T follicular helper cell (primary cell): ENCODE measurements around the gene LITAFD.
"Not testable (repeated sequence)": the region's sequence is repeated elsewhere in the genome, so short reads cannot be mapped to it uniquely, and the experiment has no call there.

Experiments used
- DNase-seq: peaks from one replicate; pipeline ENCODE4 v3.0.0-alpha.2; 2020; ENCODE audit warnings: low read depth

Gene LITAFD

DNA sequence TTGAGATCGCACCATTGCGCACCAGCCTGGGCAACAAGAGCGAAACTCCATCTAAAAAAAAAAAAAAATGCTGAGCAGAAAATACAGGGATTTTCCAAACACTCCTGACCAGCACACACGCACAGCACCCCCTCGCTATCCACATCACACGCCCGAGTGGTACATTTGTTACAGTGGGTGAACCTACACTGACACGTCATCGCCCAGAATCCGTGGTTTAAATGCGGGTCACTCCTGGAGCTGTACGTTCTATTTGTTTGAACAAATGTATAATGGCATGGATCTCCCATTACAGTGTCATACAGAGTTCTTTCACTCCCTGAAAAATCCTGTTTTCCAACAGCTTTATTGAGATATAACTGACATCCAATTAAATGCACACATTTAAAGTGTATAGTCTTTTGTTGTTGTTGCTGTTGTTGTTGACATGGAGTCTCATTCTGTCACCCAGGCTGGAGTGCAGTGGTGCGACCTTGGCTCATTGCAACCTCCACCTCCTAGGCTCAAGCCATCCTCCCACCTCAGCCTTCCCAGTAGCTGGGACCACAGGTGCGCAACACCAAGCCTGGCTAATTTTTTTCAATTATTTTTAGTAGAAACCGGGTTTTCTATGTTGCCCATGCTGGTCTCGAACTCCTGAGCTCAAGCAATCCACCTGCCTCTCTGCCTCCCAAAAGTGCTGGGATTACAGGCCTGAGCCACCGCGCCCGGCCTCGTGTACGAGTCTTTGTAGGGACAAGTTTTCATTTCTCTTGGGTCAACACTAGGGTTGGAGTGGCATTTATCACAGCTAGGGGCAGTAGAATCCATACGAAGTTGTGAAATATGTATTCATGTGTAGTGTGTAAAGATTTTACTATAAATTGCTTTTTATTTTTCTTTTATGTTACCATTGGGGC lies 8.9 kb upstream of the LITAFD start:
- DNase-seq: no peak

- not testable (repeated sequence) for DNase-seq
Observed at GRCh38 chr16:8873866-8874195, 8.3 kb upstream of the LITAFD start.

- no peak for DNase-seq
Observed at GRCh38 chr16:8874388-8874787, 7.8 kb upstream of the LITAFD start.

- DNase-seq: not testable (repeated sequence)
Observed at GRCh38 chr16:8875317-8875716, 6.8 kb upstream of the LITAFD start.

DNA sequence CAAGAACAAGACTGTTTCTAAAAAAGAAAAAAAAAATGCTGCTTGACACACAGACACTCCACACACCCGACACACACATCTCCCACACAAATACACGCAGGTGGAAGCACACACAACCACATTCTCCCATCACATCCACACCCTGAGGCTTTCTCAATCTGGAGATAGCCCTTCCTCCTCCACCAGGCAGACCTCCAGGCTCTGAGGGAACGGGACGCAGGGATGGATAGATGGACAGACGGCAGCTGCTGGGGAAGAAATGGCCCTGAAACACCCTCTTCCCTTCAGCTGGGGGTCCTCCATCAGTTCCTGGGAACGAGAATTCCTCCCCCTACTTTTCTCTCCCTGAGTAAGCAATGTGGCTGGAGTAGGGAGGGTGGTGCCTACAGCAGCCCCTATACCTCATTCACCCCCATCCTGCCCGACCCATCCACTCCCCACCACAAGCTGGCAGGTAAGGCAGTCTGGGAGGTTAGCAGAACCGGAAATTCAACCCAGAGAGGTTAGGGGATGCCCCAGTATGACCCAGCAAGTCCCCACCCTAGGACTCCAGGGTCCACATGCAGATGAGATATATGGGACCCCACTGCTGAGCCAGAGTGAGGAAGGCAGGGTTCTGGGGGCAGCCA lies 4.1 kb upstream of the LITAFD start:
- no peak for DNase-seq

- DNase-seq: no peak
Observed at GRCh38 chr16:8878523-8878911, 3.6 kb upstream of the LITAFD start.

DNA sequence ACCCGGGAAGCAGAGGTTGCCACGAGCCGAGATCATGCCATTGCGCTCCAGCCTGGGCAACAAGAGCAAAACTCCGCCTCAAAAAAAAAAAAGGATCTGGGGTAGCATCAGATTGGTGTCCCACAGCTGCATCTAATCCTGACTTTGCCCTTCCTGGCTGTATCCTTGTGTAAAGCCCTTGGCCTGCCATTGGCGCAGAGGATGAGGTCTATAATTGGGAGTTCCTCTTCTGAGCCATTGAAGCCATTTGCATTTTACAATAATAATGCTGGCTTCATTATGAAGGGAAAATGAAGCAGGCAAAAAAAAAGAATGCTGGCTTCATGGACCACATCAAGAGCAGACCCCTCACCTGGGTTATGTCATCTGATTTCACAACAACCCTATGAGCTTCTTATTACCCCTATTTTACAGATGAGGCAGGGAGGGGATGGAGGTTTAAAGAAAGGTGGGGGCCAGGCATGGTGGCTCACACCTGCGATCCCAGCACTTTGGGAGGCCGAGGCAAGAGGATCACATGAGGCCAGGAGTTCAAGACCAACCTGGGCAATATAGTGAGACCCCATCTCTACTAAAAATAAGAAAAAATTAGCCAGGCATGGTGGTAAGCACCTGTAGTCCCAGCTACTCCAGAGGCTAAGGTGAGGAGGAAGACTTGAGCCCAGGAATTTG lies 1.2 kb upstream of the LITAFD start:
- DNase-seq: no peak

- DNase-seq: no peak
Observed at GRCh38 chr16:8882725-8883377, 700 bp downstream of the LITAFD start.

GRCh38 chr16:8885674-8886592 lies 3.8 kb downstream of the LITAFD start:
- DNase-seq: no peak

GRCh38 chr16:8886593-8887430 lies 4.7 kb downstream of the LITAFD start:
- DNase-seq: no peak

GRCh38 chr16:8887431-8887765 lies 5.2 kb downstream of the LITAFD start:
- DNase-seq: no peak

- DNase-seq: no peak
Observed at GRCh38 chr16:8887952-8888560, 5.9 kb downstream of the LITAFD start.

DNA sequence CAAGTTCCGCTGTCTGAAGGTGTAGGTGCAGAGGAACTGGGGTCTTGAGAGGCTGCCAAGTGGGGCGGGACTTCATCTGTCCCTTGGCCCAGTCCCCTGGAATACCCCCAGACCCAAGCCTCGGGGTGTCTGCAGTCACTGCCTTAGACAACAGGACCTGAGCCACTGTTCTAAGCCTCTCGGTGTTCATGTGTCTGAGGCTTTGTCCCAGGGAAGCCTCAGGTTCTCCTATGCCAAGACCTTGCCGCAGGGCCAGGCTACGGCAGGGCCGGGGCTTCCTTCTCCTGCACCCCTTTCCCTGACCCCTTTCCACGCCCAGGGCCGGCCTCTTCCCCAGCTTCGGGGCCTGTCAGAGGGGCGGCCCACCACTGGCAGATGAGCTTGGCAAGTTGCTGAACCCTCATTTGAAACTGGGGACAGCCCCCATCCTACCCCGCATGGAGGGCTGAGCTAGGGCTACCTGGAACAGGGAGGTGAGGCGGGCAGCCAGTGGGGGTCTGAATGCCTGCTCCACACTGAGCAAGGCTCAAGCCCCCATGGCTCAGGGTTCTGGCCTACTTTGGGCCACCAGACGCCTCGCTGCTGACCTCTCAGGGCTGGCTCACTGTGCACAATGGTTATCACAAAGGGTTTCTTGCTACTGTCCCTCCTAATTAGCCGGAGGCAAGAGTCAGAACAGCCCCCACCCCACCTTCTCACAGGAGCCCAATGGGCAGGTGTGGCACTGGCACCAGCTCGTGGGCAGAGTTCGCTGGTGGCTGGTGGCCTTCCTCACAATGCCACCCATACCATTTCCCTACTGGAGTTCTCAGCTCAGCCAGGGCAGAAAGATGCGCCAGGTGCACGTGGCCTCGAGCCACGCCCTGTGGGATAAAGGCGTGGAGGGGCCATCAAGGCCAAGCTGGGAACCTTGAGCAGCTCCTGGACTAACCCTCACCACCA lies 7.1 kb downstream of the LITAFD start:
- no peak for DNase-seq

GRCh38 chr16:8889893-8890548 lies 7.9 kb downstream of the LITAFD start:
- no peak for DNase-seq

GRCh38 chr16:8890549-8890921 lies 8.4 kb downstream of the LITAFD start:
- DNase-seq: no peak

- DNase-seq: no peak
Observed at GRCh38 chr16:8892101-8892575, 10.0 kb downstream of the LITAFD start.

GRCh38 chr16:8893426-8893825 lies 11.3 kb downstream of the LITAFD start:
- no peak for DNase-seq

DNA sequence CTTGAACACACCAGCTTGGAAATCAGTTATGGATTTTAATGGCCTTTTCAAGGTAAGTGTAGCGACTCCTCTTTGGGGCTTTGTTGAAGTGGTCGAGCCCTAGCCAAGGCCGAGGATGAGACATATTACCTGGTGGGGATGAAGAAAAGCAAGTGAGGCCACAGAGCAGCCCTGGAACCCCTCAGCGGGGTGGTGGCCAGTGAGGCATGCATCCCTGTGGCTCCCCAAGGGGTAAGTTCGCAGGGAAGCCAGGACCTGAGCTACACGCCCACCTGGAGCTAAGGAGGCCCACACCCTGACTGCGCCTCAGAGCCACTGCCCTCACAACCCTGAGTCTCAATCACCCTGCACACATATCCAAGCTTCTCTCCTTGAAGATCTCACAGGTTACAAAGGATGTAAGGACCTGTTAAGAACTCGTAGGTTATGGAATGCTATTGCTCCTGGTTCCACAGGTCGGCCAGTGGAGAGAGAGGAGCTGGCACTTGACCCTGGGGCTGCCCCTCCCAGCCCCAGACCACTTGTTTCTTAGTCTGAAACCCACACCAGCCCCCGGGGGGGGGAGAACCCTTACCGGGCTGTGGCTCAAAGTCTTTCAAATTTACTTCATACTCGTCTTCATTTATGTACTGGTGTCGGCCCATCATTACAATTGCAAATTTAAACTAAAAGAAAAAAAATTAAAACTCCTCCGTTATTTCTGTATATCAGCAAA lies 12.0 kb downstream of the LITAFD start:
- no peak for DNase-seq
